Globus pallidus (tissue), 1 donor: ENCODE measurements around the gene FIBIN.
"Not testable (repeated sequence)": the region's sequence is repeated elsewhere in the genome, so short reads cannot be mapped to it uniquely, and the experiment has no call there.

Source experiments
- DNase-seq: peaks from one replicate; pipeline ENCODE4 v3.0.0-alpha.2; 2015; ENCODE audit warnings: low spot score

FIBIN gene

GRCh38 chr11:26993965-26994457 is at the start of gene FIBIN:
Gene FIBIN, plus strand, starts transcription at chr11:26994112. Its CDS starts 415 bp downstream, at chr11:26994527.
- no peak for DNase-seq

- no peak for DNase-seq
These were observed 48.8 kb upstream of the FIBIN start for GRCh38 chr11:26944866-26945664.

- no peak for DNase-seq
These were observed 47.6 kb upstream of the FIBIN start for GRCh38 chr11:26946257-26946716.

GRCh38 chr11:26947379-26947844 is 46.5 kb upstream of the FIBIN start:
- no peak for DNase-seq

GRCh38 chr11:26947904-26948639 is 45.8 kb upstream of the FIBIN start:
- DNase-seq = no peak

- no peak for DNase-seq
These were observed 45.0 kb upstream of the FIBIN start for GRCh38 chr11:26948881-26949280.

GRCh38 chr11:26949846-26950245 is 44.1 kb upstream of the FIBIN start:
- no peak for DNase-seq

GRCh38 chr11:26950260-26950719 is 43.6 kb upstream of the FIBIN start:
- no peak for DNase-seq

- DNase-seq = no peak
These were observed 42.0 kb upstream of the FIBIN start for GRCh38 chr11:26951809-26952515.

- DNase-seq = no peak
These were observed 40.0 kb upstream of the FIBIN start for GRCh38 chr11:26953770-26954392.

GRCh38 chr11:26958005-26958701 is 35.8 kb upstream of the FIBIN start:
- DNase-seq = no peak

- DNase-seq = no peak
These were observed 35.2 kb upstream of the FIBIN start for GRCh38 chr11:26958702-26959049.

- DNase-seq = no peak
These were observed 33.6 kb upstream of the FIBIN start for GRCh38 chr11:26960281-26960680.

- DNase-seq = no peak
These were observed 30.1 kb upstream of the FIBIN start for GRCh38 chr11:26963764-26964163.

GRCh38 chr11:26964339-26964738 is 29.6 kb upstream of the FIBIN start:
- no peak for DNase-seq

GRCh38 chr11:26964847-26965485 is 28.9 kb upstream of the FIBIN start:
- DNase-seq = not testable (repeated sequence)

- DNase-seq = no peak
These were observed 22.0 kb upstream of the FIBIN start for GRCh38 chr11:26971961-26972360.

- no peak for DNase-seq
These were observed 19.7 kb upstream of the FIBIN start for GRCh38 chr11:26974069-26974783.

- DNase-seq = no peak
These were observed 18.9 kb upstream of the FIBIN start for GRCh38 chr11:26974996-26975395.

- no peak for DNase-seq
These were observed 17.5 kb upstream of the FIBIN start for GRCh38 chr11:26976389-26976788.
